OCI-LY3 (cell line): ENCODE data around the gene CWC27.
"Not testable (repeated sequence)": the region's sequence is repeated elsewhere in the genome, so short reads cannot be mapped to it uniquely, and the experiment has no call there.

ENCODE experiments used
- H2AFZ ChIP-seq: fragments of 200-600, 300-600 bp; shearing (Covaris generic); 2 replicates; pipeline ENCODE4 v1.6.0; 2014; ENCODE audit warnings: antibody characterized with exemption, low read depth, low read length
- H3K27ac ChIP-seq: fragments of 200-600, 300-600 bp; sonication (generic); 2 replicates; pipeline ENCODE4 v1.5.1; 2014; ENCODE audit warnings: mild to moderate bottlenecking, low read length, moderate library complexity, mixed read lengths
- H3K27me3 ChIP-seq: fragments of 200-600, 300-600 bp; sonication (generic); 2 replicates; pipeline ENCODE4 v1.6.1; 2014; ENCODE audit warnings: low read depth, low read length, mixed read lengths
- H3K36me3 ChIP-seq: fragments of 200-600, 300-600 bp; sonication (generic); replicated peaks from 2 replicates; pipeline ENCODE3; 2014; ENCODE audit warnings: low read depth, low read length, mixed read lengths
- H3K4me1 ChIP-seq: fragments of 300-600, 200-600 bp; sonication (generic); 2 replicates; pipeline ENCODE4 v1.6.1; 2014; ENCODE audit warnings: low read length, mixed read lengths
- H3K4me2 ChIP-seq: fragments of 200-600, 300-600 bp; sonication (generic); 2 replicates; pipeline ENCODE4 v1.6.1; 2014; ENCODE audit warnings: low read length, mixed read lengths
- H3K4me3 ChIP-seq: fragments of 300-600, 200-600 bp; sonication (generic); 2 replicates; pipeline ENCODE4 v1.5.1; 2014; ENCODE audit warnings: antibody characterized with exemption, mild to moderate bottlenecking, low read length, moderate library complexity
- H3K79me2 ChIP-seq: fragments of 300-600, 200-600 bp; shearing (Covaris generic); 2 replicates; pipeline ENCODE4 v1.6.1; 2014; ENCODE audit warnings: mild to moderate bottlenecking, low read length, mixed read lengths
- H3K9ac ChIP-seq: fragments of 300-600, 200-600 bp; shearing (Covaris generic); 2 replicates; pipeline ENCODE4 v1.6.0; 2014; ENCODE audit warnings: mild to moderate bottlenecking, low read length, moderate library complexity
- H3K9me3 ChIP-seq: fragments of 200-600, 300-600 bp; shearing (Covaris generic); 2 replicates; pipeline ENCODE4 v1.6.1; 2014; ENCODE audit warnings: low read length, mixed read lengths; ENCODE audit not compliant: insufficient read depth
- H4K20me1 ChIP-seq: fragments of 200-600, 300-600 bp; sonication (generic); 2 replicates; pipeline ENCODE4 v1.6.1; 2016; ENCODE audit warnings: low read length, mixed read lengths; ENCODE audit not compliant: insufficient read depth
- EZH2phosphoT487 ChIP-seq: fragments of 200-600 bp; shearing (Covaris generic); IDR thresholded peaks from 2 replicates; pipeline ENCODE4 v1.6.1; 2018; ENCODE audit warnings: antibody characterized with exemption, mixed run types, low read depth
- TF ChIP-seq, protein P1 (sequence below): fragments of 200-600, 300-600 bp; sonication (generic); IDR thresholded peaks from 2 replicates; pipeline ENCODE4 v1.5.1; 2014; ENCODE audit warnings: antibody characterized with exemption, low read length, low read depth

The CWC27 gene

DNA sequence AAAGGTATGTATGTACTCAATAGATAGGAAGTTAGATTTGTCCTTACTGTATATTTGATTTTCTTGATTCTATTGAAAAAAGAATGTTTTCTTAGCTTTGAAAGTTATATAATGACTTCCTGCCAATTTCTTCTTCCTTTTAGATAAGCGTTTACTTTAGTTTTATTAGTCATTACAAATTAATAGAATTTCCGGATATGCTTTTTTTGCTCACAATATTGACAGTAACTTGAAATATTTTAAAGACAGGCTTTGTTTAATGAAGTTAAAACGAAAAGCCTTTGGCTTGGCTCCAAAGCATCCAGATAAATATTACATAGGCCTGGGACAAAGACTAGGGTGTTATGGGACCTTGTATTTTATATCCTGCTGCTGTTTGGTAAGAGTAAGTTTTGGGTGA lies 49.5 kb downstream of the CWC27 start:
- Histone ChIP-seq H3K9ac (no peak overlapping the region), H3K4me1 (peaks cover 27% of the 10 kb centered on the region), H2AFZ (no peak overlapping the region), H3K36me3 (no peaks in the 10 kb centered on the region), H3K4me3 (no peak overlapping the region), H3K27me3 (no peaks in the 10 kb centered on the region), H3K4me2 (no peak overlapping the region), H3K79me2 (no peaks in the 10 kb centered on the region), H4K20me1 (peaks cover 13% of the 10 kb centered on the region; the same call in 1 of the 2 replicates), H3K9me3 (no peaks in the 10 kb centered on the region), H3K27ac (no peak overlapping the region)
- TF ChIP-seq, protein P1, sequence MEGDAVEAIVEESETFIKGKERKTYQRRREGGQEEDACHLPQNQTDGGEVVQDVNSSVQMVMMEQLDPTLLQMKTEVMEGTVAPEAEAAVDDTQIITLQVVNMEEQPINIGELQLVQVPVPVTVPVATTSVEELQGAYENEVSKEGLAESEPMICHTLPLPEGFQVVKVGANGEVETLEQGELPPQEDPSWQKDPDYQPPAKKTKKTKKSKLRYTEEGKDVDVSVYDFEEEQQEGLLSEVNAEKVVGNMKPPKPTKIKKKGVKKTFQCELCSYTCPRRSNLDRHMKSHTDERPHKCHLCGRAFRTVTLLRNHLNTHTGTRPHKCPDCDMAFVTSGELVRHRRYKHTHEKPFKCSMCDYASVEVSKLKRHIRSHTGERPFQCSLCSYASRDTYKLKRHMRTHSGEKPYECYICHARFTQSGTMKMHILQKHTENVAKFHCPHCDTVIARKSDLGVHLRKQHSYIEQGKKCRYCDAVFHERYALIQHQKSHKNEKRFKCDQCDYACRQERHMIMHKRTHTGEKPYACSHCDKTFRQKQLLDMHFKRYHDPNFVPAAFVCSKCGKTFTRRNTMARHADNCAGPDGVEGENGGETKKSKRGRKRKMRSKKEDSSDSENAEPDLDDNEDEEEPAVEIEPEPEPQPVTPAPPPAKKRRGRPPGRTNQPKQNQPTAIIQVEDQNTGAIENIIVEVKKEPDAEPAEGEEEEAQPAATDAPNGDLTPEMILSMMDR = no peak

DNA sequence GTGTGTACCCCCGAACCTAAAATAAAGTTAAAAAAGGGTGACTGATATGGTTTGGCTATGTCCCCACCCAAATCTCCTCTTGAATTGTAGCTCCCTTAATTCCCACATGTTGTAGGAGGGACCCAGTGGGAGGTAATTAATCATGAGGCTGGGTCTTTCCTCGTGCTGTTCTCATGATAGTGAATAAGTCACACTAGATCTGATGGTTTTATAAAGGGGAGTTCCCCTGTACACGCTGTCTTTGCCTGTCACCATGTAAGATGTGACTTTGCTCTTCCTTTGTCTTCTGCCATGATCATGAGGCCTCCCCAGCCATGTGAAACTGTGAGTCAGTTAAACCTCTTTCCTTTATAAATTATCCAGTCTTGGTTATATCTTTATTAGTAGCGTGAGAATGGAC lies 50.6 kb downstream of the CWC27 start:
- not testable (repeated sequence) for H3K9ac ChIP-seq, H3K27ac ChIP-seq, H4K20me1 ChIP-seq, H3K27me3 ChIP-seq, H3K9me3 ChIP-seq, H2AFZ ChIP-seq, H3K36me3 ChIP-seq, H3K79me2 ChIP-seq, H3K4me2 ChIP-seq, H3K4me3 ChIP-seq
- peaks cover 16% of the 10 kb centered on the region for H3K4me1 ChIP-seq

DNA sequence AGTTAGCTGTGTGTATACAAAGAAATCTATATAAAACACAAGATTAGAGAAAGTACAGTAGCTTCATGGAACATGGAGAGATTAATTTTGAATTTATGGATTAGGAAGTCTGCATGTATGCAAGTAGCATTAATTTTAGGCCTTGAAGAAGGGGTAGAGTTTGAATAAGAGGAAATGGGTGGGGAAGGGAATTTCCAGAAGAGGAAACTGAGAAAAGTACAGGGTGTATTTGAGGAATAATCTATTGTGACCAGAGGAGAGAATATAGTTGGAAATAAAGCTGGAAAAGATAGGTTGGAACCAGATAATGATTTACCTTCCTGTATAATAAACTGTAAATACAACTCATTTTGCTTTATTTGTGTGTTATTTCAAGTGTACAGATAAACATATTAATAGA lies 53.6 kb downstream of the CWC27 start:
- no peaks in the 10 kb centered on the region for H3K79me2 ChIP-seq
- no peak overlapping the region for H3K27ac ChIP-seq
- no peak for TF ChIP-seq EZH2phosphoT487
- TF ChIP-seq, protein P1 = no peak
- H3K9ac ChIP-seq = no peak overlapping the region
- no peaks in the 10 kb centered on the region for H4K20me1 ChIP-seq
- H3K4me3 ChIP-seq = no peak overlapping the region
- no peak overlapping the region for H3K4me2 ChIP-seq
- no peaks in the 10 kb centered on the region for H3K9me3 ChIP-seq
- peaks cover 8% of the 10 kb centered on the region for H3K4me1 ChIP-seq
- H3K27me3 ChIP-seq = no peaks in the 10 kb centered on the region
- no peaks in the 10 kb centered on the region for H3K36me3 ChIP-seq
- H2AFZ ChIP-seq = no peak overlapping the region

DNA sequence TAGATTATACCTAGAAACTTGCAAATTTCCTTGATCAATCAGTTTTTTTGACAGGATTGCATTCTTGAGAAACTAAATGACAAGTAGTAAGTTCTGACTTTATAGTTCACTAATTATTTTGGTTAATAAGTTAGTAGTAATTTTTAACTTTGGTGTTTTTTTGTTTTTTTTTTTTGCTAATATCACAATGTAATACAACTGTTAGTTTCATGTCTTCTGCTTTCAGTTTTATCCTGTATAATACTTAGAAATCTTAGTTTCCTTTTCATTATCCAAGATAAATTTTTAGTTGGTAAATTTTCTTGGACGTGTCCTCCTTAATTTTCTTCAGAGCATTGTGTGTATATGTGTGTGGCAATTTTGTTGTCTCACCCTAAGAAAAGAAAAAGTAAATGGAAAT lies 57.8 kb downstream of the CWC27 start:
- Histone ChIP-seq H3K4me1 (peaks cover 8% of the 10 kb centered on the region), H3K4me2 (no peak overlapping the region), H4K20me1 (no peaks in the 10 kb centered on the region), H2AFZ (no peak overlapping the region), H3K9ac (no peak overlapping the region), H3K79me2 (no peaks in the 10 kb centered on the region), H3K9me3 (no peaks in the 10 kb centered on the region), H3K36me3 (no peaks in the 10 kb centered on the region), H3K27ac (no peak overlapping the region), H3K27me3 (no peaks in the 10 kb centered on the region), H3K4me3 (no peak overlapping the region)
- no peak for TF ChIP-seq EZH2phosphoT487
- TF ChIP-seq, protein P1 = no peak

DNA sequence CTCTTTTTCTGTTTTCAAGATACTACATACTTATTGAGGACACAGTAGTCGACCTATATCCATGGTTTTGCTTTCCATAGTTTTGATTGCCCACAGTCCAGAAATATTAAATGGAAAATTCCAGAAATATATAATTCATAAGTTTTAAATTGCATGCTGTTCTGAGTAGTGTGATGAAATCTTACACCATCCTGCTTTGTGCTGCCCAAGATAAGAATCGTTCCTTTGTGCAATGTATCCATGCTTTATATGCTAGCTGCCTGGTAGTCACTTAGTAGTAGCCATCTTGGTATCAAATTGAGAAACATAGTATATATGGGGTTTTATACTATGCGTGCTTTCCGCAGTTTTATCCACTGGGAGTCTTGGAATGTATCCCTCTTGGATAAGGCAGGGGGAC lies 59.0 kb downstream of the CWC27 start:
- H2AFZ ChIP-seq = no peak overlapping the region
- H3K79me2 ChIP-seq = no peaks in the 10 kb centered on the region
- H3K4me1 ChIP-seq = no peaks in the 10 kb centered on the region
- H3K9ac ChIP-seq = no peak overlapping the region
- no peak overlapping the region for H3K4me2 ChIP-seq
- H3K27ac ChIP-seq = no peak overlapping the region
- no peaks in the 10 kb centered on the region for H4K20me1 ChIP-seq
- H3K4me3 ChIP-seq = no peak overlapping the region
- H3K27me3 ChIP-seq = no peaks in the 10 kb centered on the region
- H3K36me3 ChIP-seq = no peaks in the 10 kb centered on the region
- TF ChIP-seq EZH2phosphoT487 = no peak
- TF ChIP-seq, protein P1 = no peak
- no peaks in the 10 kb centered on the region for H3K9me3 ChIP-seq

DNA sequence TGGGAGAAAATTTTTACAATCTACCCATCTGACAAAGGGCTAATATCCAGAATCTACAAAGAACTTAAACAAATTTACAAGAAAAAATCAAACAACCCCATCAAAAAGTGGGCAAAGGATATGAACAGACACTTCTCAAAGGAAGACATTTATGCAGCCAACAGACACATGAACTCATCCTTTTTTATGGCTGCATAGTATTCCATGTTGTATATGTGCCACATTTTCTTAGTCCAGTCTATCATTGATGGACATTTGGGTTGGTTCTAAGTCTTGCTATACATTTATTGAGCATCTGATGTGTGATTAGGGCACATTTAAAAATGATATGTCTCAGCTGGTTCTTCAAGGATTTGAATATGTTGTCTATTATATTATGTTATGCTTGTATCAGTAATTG lies 61.9 kb downstream of the CWC27 start:
- not testable (repeated sequence) for H3K79me2 ChIP-seq, H2AFZ ChIP-seq, H3K9ac ChIP-seq, H3K36me3 ChIP-seq, H3K9me3 ChIP-seq, H3K4me1 ChIP-seq, H3K4me3 ChIP-seq, H3K27ac ChIP-seq, H3K27me3 ChIP-seq, H4K20me1 ChIP-seq, H3K4me2 ChIP-seq
